ENCODE results near the gene RPL35.

DNA sequence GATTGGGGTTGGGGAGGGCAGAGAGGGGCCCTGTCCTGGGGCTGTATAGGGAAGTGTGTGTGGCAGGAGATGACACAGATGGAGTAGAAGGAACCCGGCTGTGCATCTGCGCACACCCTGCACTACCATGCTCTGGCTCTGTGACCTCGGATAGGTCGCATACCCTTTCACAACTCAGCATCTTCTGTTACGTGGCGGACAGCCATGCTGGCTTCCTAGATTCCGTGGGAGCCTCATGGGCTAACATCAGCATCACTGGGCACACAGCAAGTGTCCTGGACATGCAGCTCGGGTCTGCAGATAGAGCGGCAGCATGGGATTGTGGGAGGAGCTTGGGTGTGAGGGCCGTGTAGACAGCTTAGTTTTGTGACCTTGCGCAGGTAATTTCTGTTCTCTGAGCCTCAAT is 9.4 kb upstream of the RPL35 start:
- TF ChIP-seq, protein P1, sequence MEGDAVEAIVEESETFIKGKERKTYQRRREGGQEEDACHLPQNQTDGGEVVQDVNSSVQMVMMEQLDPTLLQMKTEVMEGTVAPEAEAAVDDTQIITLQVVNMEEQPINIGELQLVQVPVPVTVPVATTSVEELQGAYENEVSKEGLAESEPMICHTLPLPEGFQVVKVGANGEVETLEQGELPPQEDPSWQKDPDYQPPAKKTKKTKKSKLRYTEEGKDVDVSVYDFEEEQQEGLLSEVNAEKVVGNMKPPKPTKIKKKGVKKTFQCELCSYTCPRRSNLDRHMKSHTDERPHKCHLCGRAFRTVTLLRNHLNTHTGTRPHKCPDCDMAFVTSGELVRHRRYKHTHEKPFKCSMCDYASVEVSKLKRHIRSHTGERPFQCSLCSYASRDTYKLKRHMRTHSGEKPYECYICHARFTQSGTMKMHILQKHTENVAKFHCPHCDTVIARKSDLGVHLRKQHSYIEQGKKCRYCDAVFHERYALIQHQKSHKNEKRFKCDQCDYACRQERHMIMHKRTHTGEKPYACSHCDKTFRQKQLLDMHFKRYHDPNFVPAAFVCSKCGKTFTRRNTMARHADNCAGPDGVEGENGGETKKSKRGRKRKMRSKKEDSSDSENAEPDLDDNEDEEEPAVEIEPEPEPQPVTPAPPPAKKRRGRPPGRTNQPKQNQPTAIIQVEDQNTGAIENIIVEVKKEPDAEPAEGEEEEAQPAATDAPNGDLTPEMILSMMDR (IDR thresholded peaks at IDR 0.05): no peak
- TF ChIP-seq POLR2A (IDR thresholded peaks at IDR 0.05): no peak

All from testis (tissue), 2 donors.